HG02981 (cell line): ENCODE results near the gene CA10.

Experiments
- ATAC-seq: cut with Tn5 transposase; IDR thresholded peaks from one replicate; pipeline ENCODE4 v1.9.1; 2021; ENCODE audit warnings: mild to moderate bottlenecking, moderate library complexity; ENCODE audit not compliant: unreplicated experiment

Gene CA10

DNA sequence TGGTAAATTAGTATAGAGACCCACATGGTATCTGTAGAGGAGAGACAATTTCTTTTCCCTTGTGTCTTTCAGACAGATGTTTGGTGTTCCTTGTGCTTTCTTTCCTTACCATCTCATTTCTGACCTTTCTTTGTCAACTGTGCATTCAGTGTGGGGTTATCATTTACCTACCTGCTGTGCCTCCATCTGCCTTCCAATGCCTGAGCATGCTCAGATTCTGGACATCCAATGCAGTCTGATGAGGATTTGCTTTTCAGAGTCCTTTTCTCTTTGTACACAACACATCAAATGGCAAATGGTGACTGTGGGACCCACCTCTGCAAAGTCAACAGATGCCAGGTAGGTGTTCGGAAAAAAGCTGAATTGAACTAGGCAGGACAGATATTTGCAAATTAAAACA, 364.8 kb downstream of the CA10 start:
- ATAC-seq, result no peak

DNA sequence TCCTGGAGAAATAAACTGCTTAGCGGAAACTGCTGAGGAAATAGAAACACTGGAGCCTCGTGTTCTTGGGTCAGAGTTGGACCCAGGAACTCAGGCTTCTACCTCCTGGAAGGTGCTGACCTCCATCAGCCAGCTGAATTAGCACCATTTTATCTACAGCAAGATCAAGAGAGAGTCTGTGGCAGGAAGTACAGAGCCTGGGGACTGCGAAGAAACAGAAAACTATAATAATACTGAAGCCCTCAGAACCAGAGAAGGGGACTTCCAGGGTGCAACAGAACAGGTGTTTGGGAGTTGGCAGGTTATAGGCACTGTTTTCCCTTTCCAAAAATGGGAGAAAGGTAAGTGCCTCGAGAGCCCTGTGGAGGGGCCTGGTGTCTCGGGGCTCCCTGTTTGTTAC, 379.7 kb downstream of the CA10 start:
- ATAC-seq, result no peak

DNA sequence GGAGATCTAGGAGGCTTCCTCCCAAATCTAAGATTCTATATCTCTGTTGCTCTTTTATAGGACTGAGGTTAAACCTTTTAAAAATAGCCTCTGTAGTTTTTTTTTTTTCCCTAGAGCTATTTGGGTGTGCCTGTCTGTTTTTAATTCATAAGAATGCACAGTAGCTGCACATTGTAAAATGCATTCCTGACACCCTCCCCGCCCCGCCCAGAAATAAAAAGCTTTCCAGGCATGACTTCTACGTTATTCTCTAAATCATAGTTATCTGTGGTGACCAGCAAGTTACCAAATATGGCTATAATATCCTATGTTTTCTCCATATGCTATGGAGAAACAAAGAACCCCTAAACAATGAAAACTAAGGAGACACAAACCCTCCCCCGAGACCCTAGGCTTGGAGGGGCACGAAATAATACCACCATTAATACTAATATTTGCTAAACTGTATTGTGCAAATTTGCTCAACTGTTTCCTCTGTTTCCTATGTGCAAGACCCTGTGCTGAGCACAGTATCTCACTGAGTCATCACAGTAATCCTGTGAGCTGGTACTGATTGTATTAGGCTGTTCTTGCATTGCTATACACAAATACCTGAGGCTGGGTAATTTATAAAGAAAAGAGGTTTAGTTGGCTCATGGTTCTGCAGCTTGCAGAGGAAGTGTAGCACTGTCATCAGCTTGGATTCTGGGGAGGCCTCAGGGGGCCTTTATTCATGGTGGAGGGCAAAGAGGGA, 388.3 kb downstream of the CA10 start:
- ATAC-seq, result no peak

DNA sequence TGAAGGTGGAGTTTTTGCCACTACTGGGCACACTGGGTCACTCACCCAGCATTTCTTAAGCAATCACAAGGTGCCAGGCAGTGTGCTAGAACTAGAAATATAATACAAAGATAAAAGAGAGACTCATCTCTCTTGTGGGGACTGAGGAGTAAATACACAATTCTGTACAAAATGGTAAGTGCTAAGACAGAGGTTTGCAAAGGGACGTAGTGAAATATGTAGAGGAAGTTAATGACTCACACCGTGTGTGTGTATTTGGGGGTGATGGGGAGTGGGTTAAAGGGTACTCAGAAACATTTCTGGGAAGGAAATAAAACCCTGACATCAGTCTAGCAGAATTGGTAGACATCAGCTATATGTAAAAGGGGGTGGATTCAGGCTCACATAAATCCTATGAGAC, 389.3 kb downstream of the CA10 start:
- ATAC-seq, result no peak

DNA sequence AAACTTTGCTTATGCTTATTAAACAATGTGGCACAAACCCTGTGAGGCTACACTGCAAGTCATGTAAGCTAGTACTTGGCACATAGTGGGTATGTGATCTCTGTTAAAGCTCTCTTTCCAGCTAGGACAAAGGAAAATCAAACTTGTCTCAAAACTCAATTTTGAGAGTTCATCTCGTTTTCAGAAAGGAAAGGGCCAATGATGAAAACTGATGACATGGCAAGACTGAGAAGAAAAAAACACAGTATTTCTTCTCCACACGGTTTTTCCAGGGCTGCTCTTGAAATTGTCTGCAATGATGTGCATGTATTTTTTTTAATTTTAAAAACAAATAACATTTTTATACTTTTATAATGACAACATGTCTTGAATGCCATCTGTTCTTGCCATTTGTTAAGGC, 389.8 kb downstream of the CA10 start:
- no peak for ATAC-seq

DNA sequence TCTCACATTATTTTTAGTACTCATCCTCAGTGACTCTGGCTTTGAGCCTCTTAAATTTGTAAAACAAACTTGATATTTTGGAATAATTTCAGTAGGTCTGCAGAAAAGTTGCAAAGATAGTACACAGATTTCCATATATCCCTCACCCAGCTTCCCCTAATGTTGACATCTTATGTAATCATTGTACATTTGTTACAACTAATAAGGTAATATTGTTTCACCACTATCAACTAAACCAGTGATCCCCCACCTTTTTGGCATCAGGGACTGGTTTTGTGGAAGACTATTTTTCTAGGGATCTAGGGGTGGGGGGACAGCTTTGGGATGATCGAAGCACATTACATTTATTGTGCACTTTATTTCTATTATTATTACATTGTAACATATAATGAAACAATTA, 391.2 kb downstream of the CA10 start:
- ATAC-seq, result no peak

DNA sequence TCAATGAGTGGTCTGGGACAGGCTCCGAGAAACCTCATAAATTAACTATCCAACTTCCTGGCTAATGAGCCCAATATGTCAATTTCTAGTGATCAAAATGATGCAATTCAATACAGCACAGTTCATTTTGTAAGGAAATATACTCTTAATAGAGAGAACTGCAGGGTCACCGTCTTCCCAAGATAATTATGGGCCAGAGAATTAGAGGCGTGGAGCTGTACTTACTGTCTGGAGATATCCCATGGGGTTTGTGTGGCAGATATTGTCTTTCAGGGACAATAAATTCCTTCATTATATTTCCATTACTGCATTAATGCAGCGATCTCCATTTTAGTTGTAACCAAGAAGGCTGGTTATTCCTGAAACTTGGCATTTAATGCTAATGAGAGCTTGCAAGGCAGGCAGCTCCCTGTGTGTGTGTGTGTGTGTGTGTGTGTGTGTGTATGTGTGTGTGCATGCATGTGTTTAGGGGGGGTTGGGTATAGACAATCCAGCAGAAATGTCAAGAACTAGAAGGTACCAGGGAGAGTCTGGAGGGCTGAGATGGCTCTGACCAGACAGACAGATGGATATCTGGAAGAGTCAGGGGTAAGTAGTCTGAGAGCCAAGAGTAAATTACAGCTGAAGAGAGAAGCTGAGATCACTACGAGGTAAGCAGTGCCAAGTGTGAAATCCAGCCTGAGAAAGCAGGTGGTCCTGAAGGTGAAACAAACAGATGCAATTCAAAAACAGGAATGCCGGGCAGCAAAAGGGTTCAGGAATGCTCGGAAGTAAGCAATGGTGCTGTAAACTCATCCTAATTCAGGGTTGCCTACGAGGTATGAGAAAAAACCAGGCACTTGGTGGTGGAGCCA, 393.0 kb downstream of the CA10 start:
- no peak for ATAC-seq

DNA sequence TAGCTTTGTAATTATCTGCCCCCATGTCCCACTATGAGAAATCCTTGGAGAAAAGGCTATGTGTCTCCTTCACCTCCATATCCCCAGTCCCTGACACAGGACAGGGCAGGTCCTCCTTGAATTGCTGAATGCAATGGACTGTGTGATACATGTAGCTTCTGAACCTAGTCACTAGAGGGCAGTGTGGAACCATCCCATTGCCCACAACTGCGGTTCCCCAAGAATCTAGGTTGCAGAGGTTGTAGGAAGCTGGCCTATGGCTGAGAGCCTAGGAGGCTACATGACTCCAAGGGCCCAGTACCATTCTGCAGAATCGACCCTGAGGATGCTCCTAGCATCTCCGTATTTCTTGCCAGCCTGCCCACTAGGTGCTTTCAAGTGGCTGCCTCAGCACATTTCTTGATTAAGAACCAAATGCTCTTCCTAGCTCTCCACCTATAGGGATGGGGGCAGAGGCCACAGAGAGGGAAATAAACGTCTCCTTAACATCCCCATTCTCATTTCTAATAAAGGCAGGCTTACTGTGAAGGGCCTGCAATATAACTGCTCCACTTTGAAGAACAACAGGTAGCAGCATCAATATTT, 394.0 kb downstream of the CA10 start:
- ATAC-seq, result peak; percentile 95

DNA sequence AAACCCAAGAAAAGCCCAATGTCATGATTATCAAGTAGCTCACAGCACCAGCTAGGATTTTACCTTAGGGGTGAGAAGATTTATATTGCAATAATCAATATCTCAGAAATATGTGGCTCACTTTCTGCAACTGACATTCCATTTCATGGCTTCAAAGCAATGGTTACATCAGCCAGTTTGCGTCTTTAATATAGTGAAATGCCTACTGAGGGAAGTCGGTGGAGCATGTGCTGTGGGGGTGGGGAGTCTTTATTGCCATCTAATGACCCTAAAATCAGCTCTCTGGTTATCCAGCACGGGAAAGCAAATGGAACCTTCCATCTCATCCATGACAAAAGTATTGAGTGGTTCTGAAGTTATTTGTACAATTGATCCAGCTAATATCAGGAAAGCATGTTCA, 395.5 kb downstream of the CA10 start:
- no peak for ATAC-seq

DNA sequence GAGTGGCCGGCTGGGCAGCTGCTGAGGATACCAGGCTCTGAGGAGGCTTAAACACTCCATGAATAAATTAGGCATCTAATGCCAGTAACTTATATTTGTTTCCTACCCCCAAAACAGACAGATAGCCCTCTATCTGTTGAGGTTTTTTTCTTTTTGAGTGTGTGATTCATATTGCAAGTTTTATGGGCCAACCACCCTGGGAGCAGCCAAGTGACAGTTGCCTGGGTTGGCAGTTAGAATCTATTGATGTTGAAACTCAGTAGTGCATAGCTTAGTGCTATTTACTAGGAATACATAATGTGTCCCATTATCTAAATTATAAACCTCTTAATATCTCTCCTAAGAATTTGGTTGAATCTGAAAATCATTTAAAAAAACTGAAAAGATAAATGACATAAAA, 397.4 kb downstream of the CA10 start:
- no peak for ATAC-seq

DNA sequence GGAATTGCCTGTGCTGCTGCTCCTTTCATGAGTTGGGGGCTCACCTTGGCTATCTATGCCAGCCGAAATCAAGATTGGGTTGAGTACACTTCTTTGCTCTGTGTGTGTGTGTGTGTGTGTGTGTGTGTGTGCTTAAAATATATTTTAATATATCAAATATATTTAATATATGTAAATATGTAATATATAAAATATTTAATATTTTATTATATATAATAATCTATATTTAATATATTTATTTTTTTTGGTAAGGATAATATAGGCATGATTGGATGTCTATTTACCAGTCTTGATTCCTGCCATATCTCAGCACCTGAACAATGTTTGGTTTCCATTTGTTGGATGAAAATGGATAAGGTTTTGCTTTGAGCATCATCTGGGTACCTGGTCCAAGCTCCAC, 399.3 kb downstream of the CA10 start:
- ATAC-seq, result no peak

DNA sequence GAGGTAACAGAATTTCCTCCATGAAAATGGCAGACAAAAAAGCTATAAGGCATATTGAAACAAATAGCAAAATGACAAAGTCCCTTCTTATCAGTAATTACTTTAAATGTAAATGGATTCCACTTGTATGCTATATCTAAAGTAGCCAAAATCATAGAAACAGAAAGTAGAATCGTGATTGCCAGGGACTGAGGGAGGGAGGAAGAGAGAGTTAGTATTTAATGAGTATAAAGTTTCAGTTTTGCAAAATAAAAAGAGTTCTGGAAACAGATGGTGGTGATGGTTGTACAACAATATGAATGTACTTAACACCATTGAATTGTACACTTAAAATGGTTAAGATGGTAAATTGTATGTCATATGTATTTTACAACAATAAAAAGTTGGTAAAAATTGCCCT, 407.4 kb downstream of the CA10 start:
- no peak for ATAC-seq

DNA sequence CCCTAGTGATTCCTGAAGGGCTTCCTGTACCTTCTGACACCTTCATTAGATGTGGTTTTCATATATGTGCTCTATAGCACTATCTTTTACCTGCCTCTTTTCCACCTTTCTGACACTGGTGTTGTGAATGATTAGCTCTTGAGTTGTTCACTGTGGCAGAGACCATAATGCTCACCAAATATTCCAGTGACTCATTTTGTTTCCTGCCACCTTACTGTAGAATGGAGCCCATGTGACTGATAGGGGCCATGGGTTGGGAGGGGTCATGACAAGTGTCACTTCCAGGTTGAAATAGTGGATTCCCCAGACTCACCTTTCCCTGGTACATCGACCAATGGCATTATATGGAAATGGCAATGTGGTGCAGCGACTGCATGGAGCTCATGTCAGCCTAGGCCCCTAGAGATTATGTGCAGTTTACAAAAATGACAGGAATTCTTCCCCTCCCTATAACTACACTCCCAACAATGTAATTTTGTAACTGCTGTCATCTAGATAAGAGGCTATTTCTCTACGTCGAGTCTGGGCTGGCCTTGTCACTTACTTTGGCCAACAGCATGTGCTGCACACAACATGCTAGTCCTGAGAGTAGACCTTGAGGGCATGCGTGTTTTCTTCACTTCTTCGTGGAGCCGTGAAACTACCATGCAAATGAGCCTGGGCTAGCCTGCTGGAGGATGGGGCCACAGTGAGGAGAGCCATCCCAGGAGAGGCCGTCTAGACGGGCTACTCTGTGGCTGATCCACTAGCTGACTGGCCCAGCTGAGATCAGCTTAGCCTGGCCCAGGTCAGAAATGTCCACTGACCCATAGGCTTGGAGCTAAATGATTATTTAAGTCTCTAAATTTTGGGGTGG, 409.5 kb downstream of the CA10 start:
- no peak for ATAC-seq

DNA sequence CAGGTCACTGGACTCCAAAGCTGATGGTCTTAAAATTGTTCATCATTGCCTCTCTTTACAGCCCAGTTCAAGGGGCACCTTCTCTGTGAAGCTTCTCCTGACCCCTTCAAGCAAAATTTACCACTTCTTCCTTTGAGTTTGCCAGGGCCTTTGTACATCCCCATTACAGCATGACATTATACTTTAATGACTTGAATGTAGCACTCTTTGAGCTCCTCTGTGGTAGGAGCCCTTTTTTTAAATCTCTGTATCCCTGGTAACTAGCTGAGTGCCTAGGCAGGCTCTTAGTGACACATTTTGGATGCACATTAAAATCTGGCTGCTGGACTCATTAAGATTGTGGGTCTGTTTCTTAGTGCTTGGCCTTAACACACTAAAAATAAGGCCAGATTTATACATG, 412.1 kb downstream of the CA10 start:
- no peak for ATAC-seq

DNA sequence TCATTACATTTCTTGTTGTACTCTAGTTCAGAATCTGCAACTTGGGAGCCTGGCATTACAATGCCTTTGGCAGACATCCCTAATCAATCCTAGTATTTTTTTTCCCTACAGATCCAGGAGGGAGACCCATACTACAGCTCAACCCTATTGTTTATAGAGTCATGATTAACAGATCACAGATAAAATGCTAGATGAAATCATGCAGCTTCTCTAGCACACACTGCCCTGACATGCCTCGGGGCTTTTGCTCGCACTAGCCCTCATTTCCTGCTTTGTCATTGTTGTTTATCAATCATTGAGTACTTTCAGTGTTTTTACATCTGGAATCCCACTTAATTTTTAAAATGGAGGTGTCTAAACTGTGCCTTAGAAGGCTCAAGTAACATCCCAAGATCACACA, 412.5 kb downstream of the CA10 start:
- ATAC-seq, result no peak

DNA sequence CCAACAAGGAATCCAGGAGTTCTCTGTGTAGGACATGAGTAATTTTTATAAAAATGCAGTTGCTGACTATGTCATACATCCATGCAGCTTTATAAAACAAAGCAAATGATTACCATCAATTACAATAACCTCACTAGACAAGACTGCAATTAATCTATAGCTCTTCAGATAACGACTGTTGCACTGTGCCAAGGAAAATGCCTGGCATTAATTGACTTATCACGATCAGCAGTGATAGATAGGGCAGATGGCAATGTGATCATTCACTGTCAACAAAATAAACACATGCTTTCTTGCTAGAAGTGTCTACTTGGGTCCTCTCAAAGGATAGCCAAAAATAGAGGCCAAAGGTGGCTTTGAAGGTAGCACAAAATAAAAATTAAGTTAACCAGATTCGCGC, 415.0 kb downstream of the CA10 start:
- ATAC-seq, result no peak

DNA sequence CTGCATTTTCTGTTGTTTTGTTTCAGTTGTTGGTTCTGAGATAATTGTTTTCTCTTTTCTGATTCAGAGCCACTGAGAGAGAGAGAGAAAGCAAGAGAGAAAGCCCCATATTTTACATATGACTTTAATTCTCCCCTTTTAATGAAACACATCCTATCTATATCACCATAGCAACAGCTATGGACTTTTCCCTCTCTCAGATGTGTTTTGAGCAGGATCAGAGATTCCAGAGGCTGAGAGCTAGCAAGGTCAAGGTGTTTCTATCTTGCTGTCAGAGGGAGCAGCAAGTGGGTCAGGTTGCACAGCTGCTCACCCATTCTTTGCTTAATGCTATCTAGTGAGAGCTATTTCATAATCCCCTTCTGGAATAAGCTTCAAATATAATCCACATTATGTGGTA, 415.9 kb downstream of the CA10 start:
- ATAC-seq, result no peak

DNA sequence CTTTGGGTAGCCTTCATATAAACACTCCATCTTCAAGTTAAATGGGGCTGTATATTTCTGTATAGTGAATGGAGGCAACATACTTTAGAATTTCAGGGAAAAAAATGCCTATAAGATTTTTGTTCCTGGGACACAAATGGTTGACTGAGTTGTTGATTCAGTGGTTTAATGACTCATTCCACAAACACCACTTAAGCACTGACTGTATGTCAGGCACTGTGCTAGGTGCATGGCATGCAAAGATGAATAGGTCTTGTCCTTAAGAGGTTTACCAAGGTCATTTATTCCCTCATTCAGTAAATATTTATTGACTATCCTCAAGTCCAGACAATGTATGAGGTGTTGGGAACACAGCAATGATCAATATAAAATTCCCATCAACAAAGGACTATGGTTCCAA, 417.1 kb downstream of the CA10 start:
- no peak for ATAC-seq

DNA sequence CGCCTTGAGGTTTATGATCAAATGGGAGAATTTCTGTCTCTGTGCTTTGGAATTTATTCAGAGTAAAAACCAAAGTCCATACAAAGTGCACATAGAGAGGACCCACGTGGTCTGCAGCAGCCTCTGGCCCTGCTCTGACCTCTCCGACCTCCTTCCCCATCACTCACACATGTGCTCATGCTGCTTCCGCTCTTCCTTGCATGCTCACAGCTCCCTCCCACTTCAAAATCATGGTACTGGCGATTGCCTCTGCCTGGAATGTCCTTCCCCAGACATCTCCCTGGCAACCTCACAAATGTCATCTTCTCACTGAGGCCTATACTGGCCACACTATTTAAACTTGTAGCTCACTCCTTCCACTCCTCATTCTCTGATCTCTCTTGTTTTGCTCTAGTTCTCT, 418.0 kb downstream of the CA10 start:
- ATAC-seq, result no peak

DNA sequence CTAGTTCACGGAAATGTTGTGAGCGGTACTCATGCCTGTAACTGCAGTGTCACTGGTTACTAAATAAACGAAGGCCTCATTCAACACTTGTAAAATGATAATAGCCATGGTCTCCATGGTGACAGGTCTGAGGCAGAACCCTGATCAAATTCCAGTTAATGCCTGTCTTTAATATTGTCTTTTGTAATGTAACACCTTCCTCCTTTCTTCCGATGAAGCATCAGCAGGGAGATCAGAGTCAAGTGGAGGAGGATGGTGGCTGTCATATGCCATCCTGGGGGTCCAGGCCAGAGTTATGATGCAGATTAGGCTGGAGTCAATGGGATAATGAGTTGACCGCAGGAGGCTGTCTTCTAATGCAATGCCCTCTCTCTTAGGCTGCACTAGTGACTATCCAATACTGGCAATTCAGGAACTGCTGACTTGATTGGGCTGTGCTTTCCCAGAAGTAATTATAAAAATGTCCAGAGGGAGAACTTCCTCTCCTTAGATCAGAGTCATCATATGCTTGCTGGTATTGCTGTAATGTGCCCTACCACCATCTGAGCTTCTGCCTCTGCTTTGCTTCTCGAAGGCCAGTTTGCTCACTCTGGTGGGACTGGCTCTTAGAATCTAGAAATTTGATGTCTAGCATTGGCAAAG, 419.1 kb downstream of the CA10 start:
- no peak for ATAC-seq

DNA sequence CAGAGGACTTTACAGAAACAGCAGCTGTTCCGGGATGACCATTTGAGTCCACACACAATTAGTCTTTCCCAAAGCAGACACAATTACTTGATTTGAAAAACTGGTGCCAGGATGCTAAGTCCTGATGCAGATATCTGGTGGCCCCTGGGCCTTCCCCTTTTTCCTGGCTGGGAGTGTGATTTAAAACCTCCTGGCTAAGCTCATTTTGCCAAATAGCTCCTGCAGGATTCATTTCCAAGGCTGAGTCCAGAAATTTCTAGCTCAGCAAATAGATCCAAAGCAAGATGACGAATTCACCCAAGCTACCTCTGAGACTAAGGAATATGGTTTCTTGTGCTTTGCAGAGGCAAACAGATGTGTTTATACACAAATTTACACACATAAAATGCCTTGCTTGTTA, 422.2 kb downstream of the CA10 start:
- ATAC-seq, result no peak
